Liver (tissue), 9 donors: ENCODE measurements around the gene DTNA. TPM values are rescaled to one million over a fixed set of nuclear protein-coding genes. Genes with fewer than 3 reads are reported as not detected.

Experiments
- DNase-seq: peaks from one replicate; pipeline ENCODE4 v3.0.0-alpha.2; 2017; ENCODE audit warnings: low spot score
- H3K27ac ChIP-seq, 2 donors: one replicate each; pipeline ENCODE4 v1.7.0; 2013; ENCODE audit warnings: inconsistent platforms in 2 of 2, low read length in 2 of 2, control low read depth in 1 of 2, low read depth in 1 of 2, mild to moderate bottlenecking in 1 of 2
- H3K27me3 ChIP-seq, 4 donors: one replicate each; pipeline versions ENCODE4 v1.6.1 to v1.7.0; 2013; ENCODE audit warnings: low read length in 3 of 4, inconsistent platforms in 1 of 4, mild to moderate bottlenecking in 1 of 4, moderate library complexity in 1 of 4; ENCODE audit not compliant: control insufficient read depth in 4 of 4, insufficient read depth in 4 of 4
- H3K36me3 ChIP-seq, 4 donors: one replicate each; pipeline versions ENCODE4 v1.6.1 to v1.7.0; 2013; ENCODE audit warnings: low read length in 3 of 4, mild to moderate bottlenecking in 3 of 4, low read depth in 1 of 4, moderate library complexity in 1 of 4; ENCODE audit not compliant: control insufficient read depth in 4 of 4, insufficient read depth in 3 of 4
- H3K4me1 ChIP-seq, 4 donors: one replicate each; pipeline versions ENCODE4 v1.6.1 to v1.7.0; 2013; ENCODE audit warnings: low read length in 3 of 4, mild to moderate bottlenecking in 3 of 4, moderate library complexity in 1 of 4; ENCODE audit not compliant: control insufficient read depth in 4 of 4, insufficient read depth in 4 of 4
- H3K4me3 ChIP-seq, 3 donors: one replicate each; pipeline versions ENCODE4 v1.6.1 to v1.7.0; 2013; ENCODE audit warnings: low read length in 3 of 3, control low read depth in 1 of 3, low read depth in 1 of 3, mild to moderate bottlenecking in 1 of 3
- H3K9ac ChIP-seq, 2 donors: one replicate each; pipeline ENCODE4 v1.7.0; 2013; ENCODE audit warnings: low read length in 2 of 2, mild to moderate bottlenecking in 2 of 2, moderate library complexity in 2 of 2, control low read depth in 1 of 2, low read depth in 1 of 2
- H3K9me3 ChIP-seq, 4 donors: one replicate each; pipeline versions ENCODE4 v1.6.1 to v1.7.0; 2013; ENCODE audit warnings: low read length in 3 of 4; ENCODE audit not compliant: control insufficient read depth in 4 of 4
- GABPA ChIP-seq, 2 donors: IDR thresholded peaks in 1 of 2; conservative IDR thresholded peaks in 1 of 2; 2 replicates each; pipeline ENCODE4 v1.6.1; 2016; ENCODE audit warnings: antibody characterized with exemption in 2 of 2, mild to moderate bottlenecking in 1 of 2, moderate library complexity in 1 of 2
- HNF4A ChIP-seq, 2 donors: conservative IDR thresholded peaks; 2 replicates each; pipeline ENCODE4 v1.6.1; 2016; ENCODE audit warnings: antibody characterized with exemption in 2 of 2, mild to moderate bottlenecking in 2 of 2
- NR2F2 ChIP-seq: IDR thresholded peaks from 2 replicates; pipeline ENCODE4 v1.6.1; 2016; ENCODE audit warnings: antibody characterized with exemption
- RAD21 ChIP-seq, 2 donors: IDR thresholded peaks; 2 replicates each; pipeline ENCODE4 v1.6.1; 2016; ENCODE audit warnings: antibody characterized with exemption in 2 of 2, mild to moderate bottlenecking in 2 of 2
- YY1 ChIP-seq: IDR thresholded peaks from 2 replicates; pipeline ENCODE4 v1.6.1; 2016; ENCODE audit warnings: antibody characterized with exemption, mild to moderate bottlenecking
- WGBS: extraction: QIAGEN DNeasy Blood & Tissue Kit; methylation state at CpG from one replicate; pipeline ENCODE4 v1.1.7; 2013; 5-methylcytosine and 5-hydroxymethylcytosine counted together
- polyA plus RNA-seq, 2 donors: library from polyadenylated mRNA; stranded (reverse) in 1 of 2; unstranded in 1 of 2; fragments of 200-250 nt in 1 of 2; fragments of >200 nt in 1 of 2; fragmentation: Nextera tagmentation in 1 of 2; extraction: Ambion mirVana in 1 of 2; gene quantifications; one replicate each; pipeline versions ENCODE4 v1.2.1 to v1.2.3, GENCODE V29; 2013 to 2015
- total RNA-seq, 2 donors: library from RNA; depleted of rRNA; stranded (reverse); fragments of >200 nt; gene quantifications; one replicate each; pipeline ENCODE4 v1.2.3, GENCODE V29; 2014
- TF ChIP-seq, protein P1 (sequence below): fragments of 150-350 bp; IDR thresholded peaks from 2 replicates; pipeline ENCODE4 v1.5.1; 2017; ENCODE audit warnings: improper control_type of control experiment, low read depth, low read length; ENCODE audit not compliant: missing input control
- TF ChIP-seq, protein P2 (sequence below): IDR thresholded peaks from 2 replicates; pipeline ENCODE4 v1.6.1; 2016; ENCODE audit warnings: antibody characterized with exemption
- TF ChIP-seq, protein P3 (sequence below): IDR thresholded peaks from 2 replicates; pipeline ENCODE4 v1.6.1; 2016; ENCODE audit warnings: antibody characterized with exemption
- TF ChIP-seq, protein P4 (sequence below): IDR thresholded peaks from 2 replicates; pipeline ENCODE4 v1.6.1; 2016; ENCODE audit warnings: antibody characterized with exemption
- donor health status: healthy.
- donor health status: healthy.
- donor health status: healthy.
- donor health status: healthy.
- donor health status: healthy.

Gene DTNA
- total and polyA plus RNA-seq, 4 donors = 0.33 to 3.2 (median 1.4) TPM

DNA sequence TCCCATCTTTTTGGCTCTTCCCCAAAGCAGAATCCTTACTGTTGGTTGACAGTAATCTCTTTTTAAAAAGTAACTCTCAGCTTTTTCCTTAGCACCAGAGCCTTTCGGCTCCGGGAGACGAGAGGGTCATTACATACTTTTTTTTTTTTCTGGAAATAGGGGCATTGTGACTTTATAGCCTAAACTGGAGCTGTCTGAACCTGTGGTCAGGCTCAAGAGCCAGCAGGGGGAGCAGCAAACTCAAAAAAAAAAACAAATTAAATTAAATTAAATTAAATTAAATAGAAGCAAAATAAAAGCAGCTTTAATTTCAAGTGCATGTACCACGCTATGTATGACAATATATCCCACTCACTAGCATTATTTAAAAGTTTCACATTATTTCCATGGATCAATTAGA, 156.6 kb downstream of the DTNA start:
- 64% methylated on average over 4 of the region's 4 CpGs for whole genome bisulfite sequencing
- no peaks in the 10 kb centered on the region for H3K27me3 ChIP-seq
- no peaks in the 10 kb centered on the region for H3K9me3 ChIP-seq
- H3K27ac ChIP-seq = no peak overlapping the region
- TF ChIP-seq RAD21 (IDR thresholded peaks at IDR 0.05) = peak; percentile 44 to 52
- TF ChIP-seq, protein P1, sequence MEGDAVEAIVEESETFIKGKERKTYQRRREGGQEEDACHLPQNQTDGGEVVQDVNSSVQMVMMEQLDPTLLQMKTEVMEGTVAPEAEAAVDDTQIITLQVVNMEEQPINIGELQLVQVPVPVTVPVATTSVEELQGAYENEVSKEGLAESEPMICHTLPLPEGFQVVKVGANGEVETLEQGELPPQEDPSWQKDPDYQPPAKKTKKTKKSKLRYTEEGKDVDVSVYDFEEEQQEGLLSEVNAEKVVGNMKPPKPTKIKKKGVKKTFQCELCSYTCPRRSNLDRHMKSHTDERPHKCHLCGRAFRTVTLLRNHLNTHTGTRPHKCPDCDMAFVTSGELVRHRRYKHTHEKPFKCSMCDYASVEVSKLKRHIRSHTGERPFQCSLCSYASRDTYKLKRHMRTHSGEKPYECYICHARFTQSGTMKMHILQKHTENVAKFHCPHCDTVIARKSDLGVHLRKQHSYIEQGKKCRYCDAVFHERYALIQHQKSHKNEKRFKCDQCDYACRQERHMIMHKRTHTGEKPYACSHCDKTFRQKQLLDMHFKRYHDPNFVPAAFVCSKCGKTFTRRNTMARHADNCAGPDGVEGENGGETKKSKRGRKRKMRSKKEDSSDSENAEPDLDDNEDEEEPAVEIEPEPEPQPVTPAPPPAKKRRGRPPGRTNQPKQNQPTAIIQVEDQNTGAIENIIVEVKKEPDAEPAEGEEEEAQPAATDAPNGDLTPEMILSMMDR = peak; percentile 31
- no peak for TF ChIP-seq YY1
- no peak overlapping the region for H3K9ac ChIP-seq
- no peak for DNase-seq
- H3K4me1 ChIP-seq = no peaks in the 10 kb centered on the region
- H3K4me3 ChIP-seq = no peak overlapping the region
- no peaks in the 10 kb centered on the region for H3K36me3 ChIP-seq

DNA sequence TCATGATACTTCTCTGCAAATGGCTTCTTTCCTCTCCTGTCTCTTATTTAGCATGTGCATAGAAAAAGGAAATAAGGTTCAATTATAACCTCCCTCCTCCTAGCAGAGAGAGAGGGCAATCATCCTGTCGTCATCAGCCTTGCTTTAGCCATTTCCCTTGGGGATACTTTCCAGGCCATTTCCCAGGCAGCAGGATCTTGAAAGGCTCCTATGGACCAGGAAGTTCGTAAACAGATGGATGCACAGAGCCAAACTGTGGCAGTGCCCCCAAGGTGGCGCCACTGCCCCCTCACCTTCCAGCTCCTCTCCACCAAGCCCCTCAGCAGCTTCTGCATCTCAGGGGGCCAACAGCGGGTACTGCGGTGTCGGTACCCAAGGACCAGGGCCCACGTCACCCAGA, 157.4 kb downstream of the DTNA start:
- Histone ChIP-seq H3K27ac (no peak overlapping the region), H3K4me1 (no peaks in the 10 kb centered on the region), H3K4me3 (no peak overlapping the region), H3K36me3 (no peaks in the 10 kb centered on the region), H3K9me3 (no peaks in the 10 kb centered on the region), H3K27me3 (no peaks in the 10 kb centered on the region), H3K9ac (no peak overlapping the region)
- TF ChIP-seq YY1 (no peak), RAD21 (IDR thresholded peaks at IDR 0.05) (no peak)
- no peak for DNase-seq
- WGBS = 69% methylated on average over 7 of the region's 7 CpGs

DNA sequence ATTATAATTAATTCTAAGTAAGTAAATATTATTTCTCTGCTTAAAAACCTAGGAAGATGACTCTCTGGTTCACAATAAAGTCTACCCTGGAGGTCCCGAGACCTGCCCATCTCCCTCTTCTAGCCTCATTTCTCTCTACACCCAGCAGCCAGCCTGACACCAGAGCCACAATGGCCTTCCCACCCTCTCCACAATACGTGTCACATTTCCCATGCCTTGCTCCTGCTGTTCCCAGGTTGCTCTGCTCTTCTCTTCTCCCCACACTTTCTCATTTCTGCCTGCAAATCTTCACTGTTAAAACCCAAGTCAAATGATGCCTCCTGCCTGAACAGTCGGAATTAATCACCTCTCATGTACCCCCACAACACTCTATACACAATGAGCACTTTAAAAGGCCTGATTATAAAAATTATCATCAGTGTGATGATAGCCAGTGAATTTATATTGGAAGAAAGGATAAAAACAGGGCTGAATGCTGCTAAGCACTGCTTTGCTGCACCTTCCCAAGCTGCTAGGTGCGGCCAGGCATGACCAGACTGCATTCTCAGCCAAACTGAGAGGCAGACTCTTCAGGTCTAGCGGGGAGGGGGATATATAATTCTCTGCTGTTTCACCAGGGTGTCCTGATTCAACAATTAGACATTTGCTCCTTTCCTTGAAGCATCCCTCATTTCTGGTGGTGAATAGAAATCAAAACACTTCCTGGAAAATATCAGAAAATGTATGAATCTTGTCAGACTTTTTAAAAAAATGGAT, 160.6 kb downstream of the DTNA start:
- 94% methylated on average over 5 of the region's 5 CpGs for WGBS
- Histone ChIP-seq H3K27ac (no peak overlapping the region), H3K4me1 (no peaks in the 10 kb centered on the region), H3K9ac (no peak overlapping the region), H3K9me3 (no peaks in the 10 kb centered on the region), H3K36me3 (no peaks in the 10 kb centered on the region), H3K27me3 (no peaks in the 10 kb centered on the region), H3K4me3 (no peak overlapping the region)
- DNase-seq = no peak
- TF ChIP-seq, protein P2, sequence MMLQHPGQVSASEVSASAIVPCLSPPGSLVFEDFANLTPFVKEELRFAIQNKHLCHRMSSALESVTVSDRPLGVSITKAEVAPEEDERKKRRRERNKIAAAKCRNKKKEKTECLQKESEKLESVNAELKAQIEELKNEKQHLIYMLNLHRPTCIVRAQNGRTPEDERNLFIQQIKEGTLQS = no peak
- TF ChIP-seq HNF4A (conservative IDR thresholded peaks at IDR 0.05) (no peak), GABPA (IDR thresholded peaks at IDR 0.05 in 1 of 2, conservative IDR thresholded peaks at IDR 0.05 in 1 of 2) (no peak), NR2F2 (no peak), RAD21 (IDR thresholded peaks at IDR 0.05) (no peak)
- TF ChIP-seq, protein P1 = no peak
- TF ChIP-seq, protein P3, sequence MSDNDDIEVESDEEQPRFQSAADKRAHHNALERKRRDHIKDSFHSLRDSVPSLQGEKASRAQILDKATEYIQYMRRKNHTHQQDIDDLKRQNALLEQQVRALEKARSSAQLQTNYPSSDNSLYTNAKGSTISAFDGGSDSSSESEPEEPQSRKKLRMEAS = no peak
- TF ChIP-seq, protein P4, sequence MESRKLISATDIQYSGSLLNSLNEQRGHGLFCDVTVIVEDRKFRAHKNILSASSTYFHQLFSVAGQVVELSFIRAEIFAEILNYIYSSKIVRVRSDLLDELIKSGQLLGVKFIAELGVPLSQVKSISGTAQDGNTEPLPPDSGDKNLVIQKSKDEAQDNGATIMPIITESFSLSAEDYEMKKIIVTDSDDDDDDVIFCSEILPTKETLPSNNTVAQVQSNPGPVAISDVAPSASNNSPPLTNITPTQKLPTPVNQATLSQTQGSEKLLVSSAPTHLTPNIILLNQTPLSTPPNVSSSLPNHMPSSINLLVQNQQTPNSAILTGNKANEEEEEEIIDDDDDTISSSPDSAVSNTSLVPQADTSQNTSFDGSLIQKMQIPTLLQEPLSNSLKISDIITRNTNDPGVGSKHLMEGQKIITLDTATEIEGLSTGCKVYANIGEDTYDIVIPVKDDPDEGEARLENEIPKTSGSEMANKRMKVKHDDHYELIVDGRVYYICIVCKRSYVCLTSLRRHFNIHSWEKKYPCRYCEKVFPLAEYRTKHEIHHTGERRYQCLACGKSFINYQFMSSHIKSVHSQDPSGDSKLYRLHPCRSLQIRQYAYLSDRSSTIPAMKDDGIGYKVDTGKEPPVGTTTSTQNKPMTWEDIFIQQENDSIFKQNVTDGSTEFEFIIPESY = no peak
